CD8-positive, alpha-beta memory T cell (primary cell): ENCODE results near the gene AIG1. TPM values are rescaled to one million over a fixed set of nuclear protein-coding genes. Genes with fewer than 3 reads are reported as not detected.

Experiments used
- CTCF ChIA-PET: fragments of 350-600 bp; sonication (Branson Sonifier 250); formaldehyde crosslinking; loops from one replicate; lab custom pipeline; 2021; ENCODE audit warnings: antibody characterized with exemption; lab: Charles Lee
- POLR2A ChIA-PET: fragments of 350-600 bp; sonication (Branson Sonifier 250); formaldehyde crosslinking; loops from one replicate; lab custom pipeline; 2021; ENCODE audit warnings: antibody characterized with exemption; lab: Charles Lee
- DNase-seq, 5 donors: peaks; one replicate each; pipeline versions ENCODE4 v3.0.0 to v3.0.0-alpha.2; 2020 to 2022; ENCODE audit warnings: mixed read lengths in 1 of 5
- H3K27ac ChIP-seq: one replicate; pipeline ENCODE4 v1.7.0; 2013; ENCODE audit warnings: low read depth, mild to moderate bottlenecking, low read length, moderate library complexity
- H3K27me3 ChIP-seq: 2 replicates; pipeline ENCODE4 v1.7.0; 2013; ENCODE audit warnings: low read length, mild to moderate bottlenecking; ENCODE audit not compliant: insufficient read depth, poor library complexity, severe bottlenecking
- H3K36me3 ChIP-seq: 2 replicates; pipeline ENCODE4 v1.7.0; 2013; ENCODE audit warnings: mild to moderate bottlenecking, low read length, moderate library complexity; ENCODE audit not compliant: insufficient read depth
- H3K4me1 ChIP-seq: 2 replicates; pipeline ENCODE4 v1.7.0; 2013; ENCODE audit warnings: mild to moderate bottlenecking, low read length, moderate library complexity; ENCODE audit not compliant: insufficient read depth
- H3K4me3 ChIP-seq: 2 replicates; pipeline ENCODE4 v1.7.0; 2013; ENCODE audit warnings: mild to moderate bottlenecking, low read length
- H3K9me3 ChIP-seq: 2 replicates; pipeline ENCODE4 v1.7.0; 2013; ENCODE audit warnings: mild to moderate bottlenecking, low read length
- H3K27ac Mint-ChIP-seq, 8 donors: one replicate each; pipeline ENCODE4 v1.8.0; 2020 to 2021; ENCODE audit warnings: mixed read lengths in 8 of 8, mild to moderate bottlenecking in 6 of 8, inconsistent platforms in 3 of 8, moderate library complexity in 3 of 8
- H3K27me3 Mint-ChIP-seq, 2 donors: one replicate each; pipeline ENCODE4 v1.8.0; 2020 to 2021; ENCODE audit warnings: mixed read lengths in 2 of 2, mild to moderate bottlenecking in 1 of 2, moderate library complexity in 1 of 2
- H3K36me3 Mint-ChIP-seq, 3 donors: one replicate each; pipeline ENCODE4 v1.8.0; 2020 to 2021; ENCODE audit warnings: mixed read lengths in 3 of 3, inconsistent platforms in 1 of 3, mild to moderate bottlenecking in 1 of 3
- H3K4me1 Mint-ChIP-seq, 3 donors: one replicate each; pipeline ENCODE4 v1.8.0; 2020 to 2021; ENCODE audit warnings: mixed read lengths in 3 of 3, inconsistent platforms in 1 of 3, mild to moderate bottlenecking in 1 of 3
- H3K4me3 Mint-ChIP-seq, 7 donors: one replicate each; pipeline ENCODE4 v1.8.0; 2020 to 2021; ENCODE audit warnings: mixed read lengths in 7 of 7, mild to moderate bottlenecking in 6 of 7, moderate library complexity in 4 of 7, inconsistent platforms in 2 of 7
- H3K9me3 Mint-ChIP-seq, 5 donors: one replicate each; pipeline ENCODE4 v1.8.0; 2020 to 2022; ENCODE audit warnings: mixed read lengths in 5 of 5, mild to moderate bottlenecking in 3 of 5, moderate library complexity in 2 of 5, inconsistent platforms in 1 of 5
- polyA plus RNA-seq: library from polyadenylated mRNA; unstranded; fragments of 300-500 nt; fragmentation: Illumina TruSeq; gene quantifications from one replicate; pipeline ENCODE4 v1.2.3, GENCODE V29; 2021
- total RNA-seq, 2 experiments: library from RNA; stranded (reverse); gene quantifications; one replicate each; pipeline ENCODE4 v1.2.3, GENCODE V29; 2021

AIG1 gene
- total and polyA plus RNA-seq, 3 experiments from 2014 or later: 6.9 to 17.3 (median 8.2) TPM

GRCh38 chr6:143206550-143206949 is 145.9 kb downstream of the AIG1 start:
- Histone ChIP-seq H3K9me3 (no peaks in the 10 kb centered on the region), H3K27ac (no peak overlapping the region), H3K27me3 (no peaks in the 10 kb centered on the region), H3K36me3 (no peaks in the 10 kb centered on the region), H3K4me1 (no peaks in the 10 kb centered on the region), H3K4me3 (no peak overlapping the region)
- Mint-ChIP-seq H3K27ac (no peak overlapping the region), H3K27me3 (no peaks in the 10 kb centered on the region), H3K4me1 (no peaks in the 10 kb centered on the region), H3K4me3 (no peak overlapping the region), H3K9me3 (peaks cover 0 to 5% (median 0%) of the 10 kb centered on the region in 5 donors), H3K36me3 (peaks cover 0 to 22% (median 3%) of the 10 kb centered on the region in 3 donors)
- CTCF ChIA-PET: no interaction called here
- POLR2A ChIA-PET: no interaction called here
- no peak for DNase-seq

- H3K4me1 Mint-ChIP-seq: no peaks in the 10 kb centered on the region
- Histone ChIP-seq H3K27ac (no peak overlapping the region), H3K9me3 (no peaks in the 10 kb centered on the region), H3K36me3 (no peaks in the 10 kb centered on the region), H3K4me3 (no peak overlapping the region), H3K27me3 (no peaks in the 10 kb centered on the region), H3K4me1 (no peaks in the 10 kb centered on the region)
- H3K9me3 Mint-ChIP-seq: peaks cover 0 to 3% (median 0%) of the 10 kb centered on the region in 5 donors
- no peak overlapping the region for H3K4me3 Mint-ChIP-seq
- no peak for DNase-seq
- H3K36me3 Mint-ChIP-seq: peaks cover 0 to 3% (median 2%) of the 10 kb centered on the region in 3 donors
- ChIA-PET CTCF (no interaction called here), POLR2A (no interaction called here)
- no peak overlapping the region for H3K27ac Mint-ChIP-seq
- no peaks in the 10 kb centered on the region for H3K27me3 Mint-ChIP-seq
Measured at GRCh38 chr6:143210420-143210819, 149.7 kb downstream of the AIG1 start.

GRCh38 chr6:143213859-143214376 is 153.2 kb downstream of the AIG1 start:
- peaks cover 0 to 3% (median 0%) of the 10 kb centered on the region in 5 donors for H3K9me3 Mint-ChIP-seq
- no peak overlapping the region for H3K27ac Mint-ChIP-seq
- ChIA-PET POLR2A (no interaction called here), CTCF (no interaction called here)
- Histone ChIP-seq H3K27me3 (no peaks in the 10 kb centered on the region), H3K27ac (no peak overlapping the region), H3K4me3 (no peak overlapping the region), H3K4me1 (no peaks in the 10 kb centered on the region), H3K36me3 (no peaks in the 10 kb centered on the region), H3K9me3 (no peaks in the 10 kb centered on the region)
- DNase-seq: no peak
- H3K4me3 Mint-ChIP-seq: no peak overlapping the region
- H3K36me3 Mint-ChIP-seq: peaks cover 0 to 5% (median 3%) of the 10 kb centered on the region in 3 donors
- H3K4me1 Mint-ChIP-seq: no peaks in the 10 kb centered on the region
- H3K27me3 Mint-ChIP-seq: no peaks in the 10 kb centered on the region

- Histone ChIP-seq H3K36me3 (no peaks in the 10 kb centered on the region), H3K9me3 (no peaks in the 10 kb centered on the region), H3K4me1 (no peaks in the 10 kb centered on the region), H3K27me3 (no peaks in the 10 kb centered on the region), H3K4me3 (no peak overlapping the region), H3K27ac (no peak overlapping the region)
- H3K27ac Mint-ChIP-seq: no peak overlapping the region
- no peak overlapping the region for H3K4me3 Mint-ChIP-seq
- no peaks in the 10 kb centered on the region for H3K4me1 Mint-ChIP-seq
- H3K36me3 Mint-ChIP-seq: peaks cover 0 to 5% (median 0%) of the 10 kb centered on the region in 3 donors
- no peaks in the 10 kb centered on the region for H3K27me3 Mint-ChIP-seq
- DNase-seq: no peak
- H3K9me3 Mint-ChIP-seq: no peaks in the 10 kb centered on the region
- ChIA-PET CTCF (no interaction called here), POLR2A (no interaction called here)
Measured at GRCh38 chr6:143215363-143215762, 154.7 kb downstream of the AIG1 start.

- no peak overlapping the region for H3K4me3 ChIP-seq
- Mint-ChIP-seq H3K4me3 (no peak overlapping the region), H3K27ac (no peak overlapping the region), H3K4me1 (no peaks in the 10 kb centered on the region), H3K27me3 (no peaks in the 10 kb centered on the region), H3K36me3 (peaks cover 0 to 5% (median 0%) of the 10 kb centered on the region in 3 donors), H3K9me3 (no peaks in the 10 kb centered on the region)
- H3K9me3 ChIP-seq: no peaks in the 10 kb centered on the region
- no peak overlapping the region for H3K27ac ChIP-seq
- no peak for DNase-seq
- H3K4me1 ChIP-seq: no peaks in the 10 kb centered on the region
- H3K27me3 ChIP-seq: no peaks in the 10 kb centered on the region
- ChIA-PET CTCF (no interaction called here), POLR2A (no interaction called here)
- no peaks in the 10 kb centered on the region for H3K36me3 ChIP-seq
Measured at GRCh38 chr6:143215771-143216170, 155.1 kb downstream of the AIG1 start.

GRCh38 chr6:143218233-143218632 is 157.5 kb downstream of the AIG1 start:
- Mint-ChIP-seq H3K27me3 (no peaks in the 10 kb centered on the region), H3K4me3 (no peak overlapping the region), H3K9me3 (no peaks in the 10 kb centered on the region), H3K36me3 (peaks cover 0 to 5% (median 0%) of the 10 kb centered on the region in 3 donors), H3K27ac (no peak overlapping the region), H3K4me1 (no peaks in the 10 kb centered on the region)
- H3K27me3 ChIP-seq: no peaks in the 10 kb centered on the region
- H3K4me3 ChIP-seq: no peak overlapping the region
- no peak for DNase-seq
- POLR2A ChIA-PET: no interaction called here
- H3K9me3 ChIP-seq: no peaks in the 10 kb centered on the region
- H3K4me1 ChIP-seq: no peaks in the 10 kb centered on the region
- H3K36me3 ChIP-seq: no peaks in the 10 kb centered on the region
- H3K27ac ChIP-seq: no peak overlapping the region
- CTCF ChIA-PET: no interaction called here

GRCh38 chr6:143221698-143222097 is 161.0 kb downstream of the AIG1 start:
- no peak overlapping the region for H3K27ac Mint-ChIP-seq
- no peaks in the 10 kb centered on the region for H3K4me1 Mint-ChIP-seq
- Histone ChIP-seq H3K36me3 (no peaks in the 10 kb centered on the region), H3K27me3 (no peaks in the 10 kb centered on the region), H3K4me1 (no peaks in the 10 kb centered on the region), H3K4me3 (no peak overlapping the region), H3K9me3 (no peaks in the 10 kb centered on the region), H3K27ac (no peak overlapping the region)
- no peaks in the 10 kb centered on the region for H3K9me3 Mint-ChIP-seq
- H3K27me3 Mint-ChIP-seq: no peaks in the 10 kb centered on the region
- ChIA-PET POLR2A (no interaction called here), CTCF (no interaction called here)
- H3K4me3 Mint-ChIP-seq: no peak overlapping the region
- H3K36me3 Mint-ChIP-seq: peaks cover 0 to 3% (median 0%) of the 10 kb centered on the region in 3 donors
- no peak for DNase-seq

- no peaks in the 10 kb centered on the region for H3K36me3 ChIP-seq
- no peaks in the 10 kb centered on the region for H3K4me1 ChIP-seq
- Mint-ChIP-seq H3K4me1 (no peaks in the 10 kb centered on the region), H3K27me3 (no peaks in the 10 kb centered on the region), H3K4me3 (no peak overlapping the region), H3K36me3 (peaks cover 0 to 3% (median 0%) of the 10 kb centered on the region in 3 donors), H3K9me3 (no peaks in the 10 kb centered on the region), H3K27ac (no peak overlapping the region)
- H3K27ac ChIP-seq: no peak overlapping the region
- H3K27me3 ChIP-seq: no peaks in the 10 kb centered on the region
- DNase-seq: no peak
- POLR2A ChIA-PET: no interaction called here
- CTCF ChIA-PET: no interaction called here
- H3K9me3 ChIP-seq: no peaks in the 10 kb centered on the region
- H3K4me3 ChIP-seq: no peak overlapping the region
Measured at GRCh38 chr6:143222310-143222709, 161.6 kb downstream of the AIG1 start.
